HepG2 (cell line): ENCODE results near the gene ZSCAN21. TPM values are rescaled to one million over a fixed set of nuclear protein-coding genes. Genes with fewer than 3 reads are reported as not detected.

ENCODE experiments used
- AGO1 ChIP-seq: fragments of 200-400 bp; formaldehyde crosslinking; IDR thresholded peaks from 2 replicates; pipeline ENCODE4 v1.6.1; 2017; ENCODE audit warnings: mild to moderate bottlenecking, low read depth, low read length, moderate library complexity; ENCODE audit not compliant: poor library complexity, severe bottlenecking
- GATA4 ChIP-seq: sonication (generic); IDR thresholded peaks from 2 replicates; pipeline ENCODE4 v1.6.1; 2016; ENCODE audit warnings: antibody characterized with exemption, low read depth, borderline replicate concordance
- HMG20A ChIP-seq: IDR thresholded peaks from 2 replicates; pipeline ENCODE4 v1.6.1; 2016; ENCODE audit warnings: borderline replicate concordance
- NPAS2 ChIP-seq: sonication (generic); formaldehyde crosslinking; IDR thresholded peaks from 2 replicates; pipeline ENCODE4 v1.8.0; 2022; ENCODE audit warnings: mild to moderate bottlenecking, missing genetic modification reagents, borderline replicate concordance
- RFXAP ChIP-seq: sonication (generic); formaldehyde crosslinking; IDR thresholded peaks from 2 replicates; pipeline ENCODE4 v1.4.0; 2020; ENCODE audit warnings: missing genetic modification reagents, borderline replicate concordance
- SATB2 ChIP-seq: sonication (generic); formaldehyde crosslinking; IDR thresholded peaks from 2 replicates; pipeline ENCODE4 v1.5.0; 2020; ENCODE audit warnings: missing genetic modification reagents
- THAP11 ChIP-seq: IDR thresholded peaks from 2 replicates; pipeline ENCODE4 v1.6.1; 2016; ENCODE audit warnings: missing biosample characterization, missing genetic modification reagents
- THAP8 ChIP-seq: sonication (generic); formaldehyde crosslinking; IDR thresholded peaks from 2 replicates; pipeline ENCODE4 v1.5.1; 2020; ENCODE audit warnings: missing genetic modification reagents, mild to moderate bottlenecking, borderline replicate concordance
- TOPORS ChIP-seq: sonication (generic); formaldehyde crosslinking; IDR thresholded peaks from 2 replicates; pipeline ENCODE4 v1.8.0; 2023; ENCODE audit warnings: mild to moderate bottlenecking, missing genetic modification reagents
- ZBTB14 ChIP-seq: sonication (generic); formaldehyde crosslinking; IDR thresholded peaks from 2 replicates; pipeline ENCODE4 v1.4.0; 2020; ENCODE audit warnings: missing genetic modification reagents
- ZBTB7B ChIP-seq: sonication (generic); formaldehyde crosslinking; IDR thresholded peaks from 2 replicates; pipeline ENCODE4 v1.4.0; 2020; ENCODE audit warnings: missing genetic modification reagents
- ZNF224 ChIP-seq: sonication (generic); formaldehyde crosslinking; IDR thresholded peaks from 2 replicates; pipeline ENCODE4 v1.5.0; 2020; ENCODE audit warnings: mild to moderate bottlenecking, missing genetic modification reagents
- ZNF225 ChIP-seq: sonication (generic); formaldehyde crosslinking; IDR thresholded peaks from 2 replicates; pipeline ENCODE4 v1.4.0; 2020; ENCODE audit warnings: mild to moderate bottlenecking, missing genetic modification reagents
- ZNF232 ChIP-seq: sonication (generic); formaldehyde crosslinking; IDR thresholded peaks from 2 replicates; pipeline ENCODE4 v1.4.0; 2020; ENCODE audit warnings: missing genetic modification reagents, borderline replicate concordance
- ZNF3 ChIP-seq: IDR thresholded peaks from 2 replicates; pipeline ENCODE4 v1.7.0; 2017; ENCODE audit warnings: inconsistent platforms
- ZNF407 ChIP-seq: sonication (generic); formaldehyde crosslinking; IDR thresholded peaks from one replicate; pipeline ENCODE4 v1.5.1; 2020; ENCODE audit warnings: mild to moderate bottlenecking, missing genetic modification reagents; ENCODE audit errors: not compliant biosample characterization
- ZNF446 ChIP-seq: sonication (generic); formaldehyde crosslinking; IDR thresholded peaks from 2 replicates; pipeline ENCODE4 v1.5.0; 2020; ENCODE audit warnings: mild to moderate bottlenecking, missing genetic modification reagents
- ZNF546 ChIP-seq: sonication (generic); formaldehyde crosslinking; conservative IDR thresholded peaks from 2 replicates; pipeline ENCODE4 v1.8.1; 2023; ENCODE audit warnings: mild to moderate bottlenecking, missing genetic modification reagents
- ZNF563 ChIP-seq: sonication (generic); formaldehyde crosslinking; IDR thresholded peaks from 2 replicates; pipeline ENCODE4 v1.8.0; 2022; ENCODE audit warnings: mild to moderate bottlenecking, moderate library complexity, missing genetic modification reagents
- ZNF792 ChIP-seq: IDR thresholded peaks from 2 replicates; pipeline ENCODE4 v1.6.1; 2016
- polyA plus RNA-seq, 8 experiments: library from polyadenylated mRNA; depleted of rRNA in 3 of 8; stranded (reverse) in 7 of 8; unstranded in 1 of 8; fragments of >200 nt; fragmentation: Illumina TruSeq in 4 of 8; extraction: Trizol in 4 of 8; gene quantifications; 2 replicates each; pipeline versions ENCODE4 v1.2.1 to v1.2.3, GENCODE V29; 2011 to 2016; ENCODE audit warnings: low read depth in 4 of 8, missing spikeins in 1 of 8, mixed read lengths in 1 of 8; ENCODE audit not compliant: insufficient read depth in 1 of 8
- total RNA-seq, 5 experiments: library from RNA; depleted of rRNA; stranded (reverse); fragments of >200 nt; fragmentation: Illumina TruSeq; extraction: Trizol; gene quantifications; 2 replicates each; pipeline ENCODE4 v1.2.3, GENCODE V29; 2016; ENCODE audit warnings: low read depth in 1 of 5

ZSCAN21 gene
- total and polyA plus RNA-seq, 2 of the 13 experiments (the other 11 are each of a cell fraction or from before 2014, with no cell fraction given): 7.0 to 10.0 TPM

- TF ChIP-seq ZNF407 (CRISPR knock-in tag): no peak
- TF ChIP-seq SATB2: no peak
- TF ChIP-seq TOPORS (CRISPR knock-in tag): peak; percentile 71
- no peak for TF ChIP-seq AGO1
- TF ChIP-seq THAP8 (CRISPR knock-in tag): no peak
- peak; percentile 91; the same call in 1 of the 2 replicates for TF ChIP-seq HMG20A (CRISPR knock-in tag)
- TF ChIP-seq ZNF792 (CRISPR knock-in tag): peak; percentile 90
- no peak; the same call in 1 of the 2 replicates for TF ChIP-seq ZNF3 (CRISPR knock-in tag)
- TF ChIP-seq ZNF446: no peak
- TF ChIP-seq ZNF224 (CRISPR knock-in tag): 0 out of 2 replicates have a peak, but pooled peaks have one; percentile 40
- TF ChIP-seq ZNF563 (CRISPR knock-in tag): no peak
- TF ChIP-seq ZNF232 (CRISPR knock-in tag): peak; percentile 77; the same call in 1 of the 2 replicates
- TF ChIP-seq ZBTB14: no peak
- TF ChIP-seq THAP11 (CRISPR knock-in tag): peak; percentile 65; the same call in 1 of the 2 replicates
- TF ChIP-seq ZNF546 (CRISPR knock-in tag): no peak
- peak; percentile 87; the same call in 1 of the 2 replicates for TF ChIP-seq GATA4
- no peak for TF ChIP-seq ZNF225 (CRISPR knock-in tag)
- TF ChIP-seq ZBTB7B (CRISPR knock-in tag): peak; percentile 86
- TF ChIP-seq RFXAP (CRISPR knock-in tag): 0 out of 2 replicates have a peak, but pooled peaks have one; percentile 66
- 0 out of 2 replicates have a peak, but pooled peaks have one; percentile 66 for TF ChIP-seq NPAS2 (CRISPR knock-in tag)
Measured at GRCh38 chr7:100003711-100004661, 45.6 kb upstream of the ZSCAN21 start (continued).
